OCI-LY3 (cell line): ENCODE results near the gene TEX29.

Source experiments
- H2AFZ ChIP-seq: fragments of 200-600, 300-600 bp; shearing (Covaris generic); 2 replicates; pipeline ENCODE4 v1.6.0; 2014; ENCODE audit warnings: antibody characterized with exemption, low read depth, low read length
- H3K27ac ChIP-seq: fragments of 200-600, 300-600 bp; sonication (generic); 2 replicates; pipeline ENCODE4 v1.5.1; 2014; ENCODE audit warnings: mild to moderate bottlenecking, low read length, moderate library complexity, mixed read lengths
- H3K27me3 ChIP-seq: fragments of 200-600, 300-600 bp; sonication (generic); 2 replicates; pipeline ENCODE4 v1.6.1; 2014; ENCODE audit warnings: low read depth, low read length, mixed read lengths
- H3K36me3 ChIP-seq: fragments of 200-600, 300-600 bp; sonication (generic); replicated peaks from 2 replicates; pipeline ENCODE3; 2014; ENCODE audit warnings: low read depth, low read length, mixed read lengths
- H3K4me1 ChIP-seq: fragments of 300-600, 200-600 bp; sonication (generic); 2 replicates; pipeline ENCODE4 v1.6.1; 2014; ENCODE audit warnings: low read length, mixed read lengths
- H3K4me2 ChIP-seq: fragments of 200-600, 300-600 bp; sonication (generic); 2 replicates; pipeline ENCODE4 v1.6.1; 2014; ENCODE audit warnings: low read length, mixed read lengths
- H3K4me3 ChIP-seq: fragments of 300-600, 200-600 bp; sonication (generic); 2 replicates; pipeline ENCODE4 v1.5.1; 2014; ENCODE audit warnings: antibody characterized with exemption, mild to moderate bottlenecking, low read length, moderate library complexity
- H3K79me2 ChIP-seq: fragments of 300-600, 200-600 bp; shearing (Covaris generic); 2 replicates; pipeline ENCODE4 v1.6.1; 2014; ENCODE audit warnings: mild to moderate bottlenecking, low read length, mixed read lengths
- H3K9ac ChIP-seq: fragments of 300-600, 200-600 bp; shearing (Covaris generic); 2 replicates; pipeline ENCODE4 v1.6.0; 2014; ENCODE audit warnings: mild to moderate bottlenecking, low read length, moderate library complexity
- H3K9me3 ChIP-seq: fragments of 200-600, 300-600 bp; shearing (Covaris generic); 2 replicates; pipeline ENCODE4 v1.6.1; 2014; ENCODE audit warnings: low read length, mixed read lengths; ENCODE audit not compliant: insufficient read depth
- H4K20me1 ChIP-seq: fragments of 200-600, 300-600 bp; sonication (generic); 2 replicates; pipeline ENCODE4 v1.6.1; 2016; ENCODE audit warnings: low read length, mixed read lengths; ENCODE audit not compliant: insufficient read depth
- CTCF ChIP-seq: fragments of 200-600, 300-600 bp; sonication (generic); IDR thresholded peaks from 2 replicates; pipeline ENCODE4 v1.5.1; 2014; ENCODE audit warnings: antibody characterized with exemption, low read length, low read depth
- EZH2phosphoT487 ChIP-seq: fragments of 200-600 bp; shearing (Covaris generic); IDR thresholded peaks from 2 replicates; pipeline ENCODE4 v1.6.1; 2018; ENCODE audit warnings: antibody characterized with exemption, mixed run types, low read depth

The TEX29 gene

GRCh38 chr13:111353508-111353907 is 33.1 kb downstream of the TEX29 start:
- TF ChIP-seq EZH2phosphoT487: no peak
- TF ChIP-seq CTCF: no peak

GRCh38 chr13:111354789-111355188 is 34.3 kb downstream of the TEX29 start:
- H3K9me3 ChIP-seq: no peaks in the 10 kb centered on the region
- H3K9ac ChIP-seq: no peak overlapping the region
- no peaks in the 10 kb centered on the region for H3K79me2 ChIP-seq
- no peak overlapping the region for H3K4me3 ChIP-seq
- TF ChIP-seq EZH2phosphoT487 (no peak), CTCF (no peak)
- H3K36me3 ChIP-seq: no peaks in the 10 kb centered on the region
- H3K4me2 ChIP-seq: no peak overlapping the region
- no peak overlapping the region for H2AFZ ChIP-seq
- no peaks in the 10 kb centered on the region for H3K4me1 ChIP-seq
- H3K27ac ChIP-seq: no peak overlapping the region
- H4K20me1 ChIP-seq: no peaks in the 10 kb centered on the region
- peaks cover 20% of the 10 kb centered on the region for H3K27me3 ChIP-seq

More at GRCh38 chr13:111353508-111353907, 33.1 kb downstream of the TEX29 start:
- Histone ChIP-seq H3K79me2 (no peaks in the 10 kb centered on the region), H4K20me1 (no peaks in the 10 kb centered on the region), H3K27me3 (peaks cover 20% of the 10 kb centered on the region), H2AFZ (no peak overlapping the region), H3K9ac (no peak overlapping the region), H3K36me3 (no peaks in the 10 kb centered on the region), H3K4me2 (no peak overlapping the region), H3K4me1 (no peaks in the 10 kb centered on the region), H3K27ac (no peak overlapping the region), H3K9me3 (no peaks in the 10 kb centered on the region), H3K4me3 (no peak overlapping the region)

- TF ChIP-seq EZH2phosphoT487: no peak
- TF ChIP-seq CTCF: no peak
- Histone ChIP-seq H3K36me3 (no peaks in the 10 kb centered on the region), H3K9ac (no peak overlapping the region), H3K4me3 (no peak overlapping the region), H3K4me2 (no peak overlapping the region), H3K9me3 (no peaks in the 10 kb centered on the region), H2AFZ (no peak overlapping the region), H4K20me1 (no peaks in the 10 kb centered on the region), H3K27ac (no peak overlapping the region), H3K79me2 (no peaks in the 10 kb centered on the region), H3K4me1 (no peaks in the 10 kb centered on the region), H3K27me3 (peaks cover 24% of the 10 kb centered on the region)
Observed at GRCh38 chr13:111356795-111357194, 36.4 kb downstream of the TEX29 start.

GRCh38 chr13:111359237-111359915 is 38.9 kb downstream of the TEX29 start:
- Histone ChIP-seq H3K4me3 (no peak overlapping the region), H3K4me2 (no peak overlapping the region), H3K36me3 (no peaks in the 10 kb centered on the region), H3K27ac (no peak overlapping the region), H3K79me2 (no peaks in the 10 kb centered on the region), H4K20me1 (no peaks in the 10 kb centered on the region), H3K27me3 (peaks cover 36% of the 10 kb centered on the region), H3K9me3 (no peaks in the 10 kb centered on the region), H2AFZ (no peak overlapping the region), H3K4me1 (0 out of 2 replicates have a peak, but pooled peaks cover 4% of the 10 kb centered on the region), H3K9ac (no peak overlapping the region)
- no peak for TF ChIP-seq EZH2phosphoT487
- no peak for TF ChIP-seq CTCF
